Natural killer cell (primary cell): Measurements from ENCODE around the gene GALNT7. TPM values are rescaled to one million over a fixed set of nuclear protein-coding genes. Genes with fewer than 3 reads are reported as not detected.

Experiments
- ATAC-seq, 3 donors: fragments of 150-1000 bp in 2 of 3; fragments of 200-7000 bp in 1 of 3; cut with Tn5 transposase; 1 replicate in 1 of 3; 2 replicates in 2 of 3; pipeline ENCODE4 v1.10.0; 2021; ENCODE audit warnings: mild to moderate bottlenecking in 2 of 3, moderate library complexity in 2 of 3
- DNase-seq, 2 donors: peaks; one replicate each; pipeline versions ENCODE4 v3.0.0 to v3.0.0-alpha.2; 2013 to 2021; ENCODE audit warnings: mixed read lengths in 1 of 2
- H3K27ac ChIP-seq: one replicate; pipeline ENCODE4 v1.5.1; 2013; ENCODE audit warnings: mild to moderate bottlenecking, low read length
- H3K27me3 ChIP-seq: one replicate; pipeline ENCODE4 v1.6.1; 2013; ENCODE audit warnings: low read length; ENCODE audit not compliant: control insufficient read depth, insufficient read depth
- H3K36me3 ChIP-seq: one replicate; pipeline ENCODE4 v1.6.1; 2013; ENCODE audit warnings: low read length; ENCODE audit not compliant: control insufficient read depth, insufficient read depth
- H3K4me1 ChIP-seq: one replicate; pipeline ENCODE4 v1.6.1; 2013; ENCODE audit warnings: low read length; ENCODE audit not compliant: control insufficient read depth, insufficient read depth
- H3K4me3 ChIP-seq: one replicate; pipeline ENCODE4 v1.5.1; 2013; ENCODE audit warnings: low read length
- H3K9me3 ChIP-seq: one replicate; pipeline ENCODE4 v1.6.1; 2013; ENCODE audit warnings: low read length; ENCODE audit not compliant: control insufficient read depth, insufficient read depth
- H3K27ac Mint-ChIP-seq, 2 donors: one replicate each; pipeline ENCODE4 v1.8.0; 2022; ENCODE audit warnings: mild to moderate bottlenecking in 2 of 2, mixed read lengths in 2 of 2, moderate library complexity in 1 of 2
- H3K27me3 Mint-ChIP-seq, 2 donors: one replicate each; pipeline ENCODE4 v1.8.0; 2022; ENCODE audit warnings: low read depth in 2 of 2, mixed read lengths in 2 of 2
- H3K36me3 Mint-ChIP-seq: one replicate; pipeline ENCODE4 v1.8.0; 2022; ENCODE audit warnings: mixed read lengths
- H3K4me1 Mint-ChIP-seq, 2 donors: one replicate each; pipeline ENCODE4 v1.8.0; 2022; ENCODE audit warnings: mixed read lengths in 2 of 2
- H3K4me3 Mint-ChIP-seq: one replicate; pipeline ENCODE4 v1.8.0; 2022; ENCODE audit warnings: mild to moderate bottlenecking, moderate library complexity, mixed read lengths
- H3K9me3 Mint-ChIP-seq, 2 donors: one replicate each; pipeline ENCODE4 v1.8.0; 2022; ENCODE audit warnings: mixed read lengths in 2 of 2
- CTCF ChIP-seq: fragments of 200-600 bp; IDR thresholded peaks from one replicate; pipeline ENCODE4 v1.8.0; 2022; ENCODE audit warnings: antibody characterized with exemption
- WGBS: methylation state at CpG from one replicate; pipeline ENCODE4 v1.1.7; 2013; ENCODE audit warnings: missing lambda C conversion rate; ENCODE audit not compliant: insufficient coverage; 5-methylcytosine and 5-hydroxymethylcytosine counted together
- intact Hi-C: fragments of 100-400 bp; cut with micrococcal nuclease; formaldehyde crosslinking; loops from one replicate; pipeline ENCODE4 v1.14.2; 2022
- total RNA-seq, 4 donors: library from RNA; stranded (reverse); fragments of 120-200 nt in 1 of 4; gene quantifications; one replicate each; pipeline versions ENCODE4 v1.2.3 to v1.2.4, GENCODE V29; 2013 to 2022

The GALNT7 gene
- total RNA-seq, 3 donors from 2014 or later (not counting 1 experiment from before 2014, with no cell fraction given): 10.9 to 20.8 (median 15.6) TPM

- H3K36me3 ChIP-seq: no peaks in the 10 kb centered on the region
- no peaks in the 10 kb centered on the region for H3K27me3 ChIP-seq
- H3K4me1 Mint-ChIP-seq: peaks cover 14 to 21% of the 10 kb centered on the region in 2 donors
- DNase-seq: no peak
- no peaks in the 10 kb centered on the region for H3K9me3 Mint-ChIP-seq
- WGBS: 92% methylated on average over 4 of the region's 4 CpGs
- H3K36me3 Mint-ChIP-seq: no peaks in the 10 kb centered on the region
- ATAC-seq: no peak
- no peak overlapping the region for H3K27ac Mint-ChIP-seq
- no peaks in the 10 kb centered on the region for H3K27me3 Mint-ChIP-seq
- H3K4me3 Mint-ChIP-seq: no peak overlapping the region
- no peaks in the 10 kb centered on the region for H3K4me1 ChIP-seq
- no peak overlapping the region for H3K4me3 ChIP-seq
- no peaks in the 10 kb centered on the region for H3K9me3 ChIP-seq
- intact Hi-C loops: no loop called here
- H3K27ac ChIP-seq: no peak overlapping the region
- TF ChIP-seq CTCF: no peak
Observed at GRCh38 chr4:173226401-173226888, 57.8 kb downstream of the GALNT7 start.

- no peaks in the 10 kb centered on the region for H3K27me3 ChIP-seq
- 26% methylated on average over 2 of the region's 2 CpGs for WGBS
- Mint-ChIP-seq H3K4me3 (no peak overlapping the region), H3K27me3 (no peaks in the 10 kb centered on the region), H3K36me3 (no peaks in the 10 kb centered on the region), H3K9me3 (no peaks in the 10 kb centered on the region), H3K4me1 (peaks cover 20 to 21% of the 10 kb centered on the region in 2 donors), H3K27ac (no peak overlapping the region)
- DNase-seq: no peak
- intact Hi-C loops: no loop called here
- no peaks in the 10 kb centered on the region for H3K4me1 ChIP-seq
- no peak for TF ChIP-seq CTCF
- ATAC-seq: no peak
- H3K4me3 ChIP-seq: no peak overlapping the region
- no peak overlapping the region for H3K27ac ChIP-seq
- H3K36me3 ChIP-seq: no peaks in the 10 kb centered on the region
- no peaks in the 10 kb centered on the region for H3K9me3 ChIP-seq
Observed at GRCh38 chr4:173227756-173228155, 59.1 kb downstream of the GALNT7 start.

- no peaks in the 10 kb centered on the region for H3K4me1 ChIP-seq
- H3K4me3 Mint-ChIP-seq: no peak overlapping the region
- H3K27me3 Mint-ChIP-seq: no peaks in the 10 kb centered on the region
- no peaks in the 10 kb centered on the region for H3K36me3 Mint-ChIP-seq
- H3K27ac ChIP-seq: no peak overlapping the region
- H3K36me3 ChIP-seq: no peaks in the 10 kb centered on the region
- intact Hi-C loops: no loop called here
- DNase-seq (no peak), ATAC-seq (peak in 1 of 3 donors; percentile 38)
- H3K4me1 Mint-ChIP-seq: peaks cover 20 to 21% of the 10 kb centered on the region in 2 donors
- no peak overlapping the region for H3K27ac Mint-ChIP-seq
- no peak overlapping the region for H3K4me3 ChIP-seq
- H3K9me3 Mint-ChIP-seq: no peaks in the 10 kb centered on the region
- no peaks in the 10 kb centered on the region for H3K9me3 ChIP-seq
- no peak for TF ChIP-seq CTCF
- no peaks in the 10 kb centered on the region for H3K27me3 ChIP-seq
Observed at GRCh38 chr4:173230062-173230461, 61.5 kb downstream of the GALNT7 start.

GRCh38 chr4:173231916-173232315, 63.3 kb downstream of the GALNT7 start:
- WGBS: 64% methylated on average over 1 of the region's 1 CpG
- Histone ChIP-seq H3K36me3 (no peaks in the 10 kb centered on the region), H3K4me1 (no peaks in the 10 kb centered on the region), H3K9me3 (no peaks in the 10 kb centered on the region), H3K27me3 (no peaks in the 10 kb centered on the region), H3K4me3 (no peak overlapping the region), H3K27ac (no peak overlapping the region)
- peak in 1 of 3 donors; percentile 52 for ATAC-seq
- Mint-ChIP-seq H3K4me3 (no peak overlapping the region), H3K4me1 (peaks cover 14 to 20% of the 10 kb centered on the region in 2 donors), H3K27ac (peak overlapping the region in 1 of 2 donors; percentile 17), H3K36me3 (no peaks in the 10 kb centered on the region), H3K9me3 (no peaks in the 10 kb centered on the region), H3K27me3 (no peaks in the 10 kb centered on the region)
- no peak for TF ChIP-seq CTCF
- intact Hi-C loops: no loop called here
- DNase-seq: no peak
